Neural cell (in vitro differentiated cells): ENCODE data around the gene EVA1A. TPM values are rescaled to one million over a fixed set of nuclear protein-coding genes. Genes with fewer than 3 reads are reported as not detected.

Experiments used
- H2AFZ ChIP-seq: fragments of 200-600, 300-800 bp; sonication (generic), shearing (Covaris generic); 2 replicates; pipeline ENCODE4 v1.6.0; 2014; ENCODE audit warnings: low read depth, mild to moderate bottlenecking, antibody characterized with exemption, low read length, moderate library complexity
- H3F3A ChIP-seq: fragments of 200-600 bp; shearing (Covaris generic); 2 replicates; pipeline ENCODE4 v1.6.1; 2016; ENCODE audit warnings: mild to moderate bottlenecking, moderate library complexity, mixed read lengths, antibody characterized with exemption, low read length; ENCODE audit not compliant: insufficient read depth, poor library complexity, severe bottlenecking
- H3K27ac ChIP-seq: fragments of 200-600, 300-800 bp; sonication (generic), shearing (Covaris generic); 2 replicates; pipeline ENCODE4 v1.5.1; 2014; ENCODE audit warnings: mild to moderate bottlenecking, low read length, moderate library complexity
- H3K27me3 ChIP-seq: fragments of 300-800, 200-600 bp; sonication (generic), shearing (Covaris generic); 2 replicates; pipeline ENCODE4 v1.6.0; 2014; ENCODE audit warnings: mild to moderate bottlenecking, low read depth, low read length, moderate library complexity; ENCODE audit not compliant: insufficient read depth
- H3K36me3 ChIP-seq: fragments of 300-800, 200-600 bp; sonication (generic), shearing (Covaris generic); 2 replicates; pipeline ENCODE4 v1.5.1; 2014; ENCODE audit warnings: mild to moderate bottlenecking, antibody characterized with exemption, low read length, moderate library complexity; ENCODE audit not compliant: insufficient read depth
- H3K4me2 ChIP-seq: fragments of 300-800, 200-600 bp; sonication (generic), shearing (Covaris generic); 2 replicates; pipeline ENCODE4 v1.6.0; 2014; ENCODE audit warnings: mild to moderate bottlenecking, low read length
- H3K4me3 ChIP-seq: fragments of 300-800, 200-600 bp; sonication (generic), shearing (Covaris generic); 2 replicates; pipeline ENCODE4 v1.5.1; 2014; ENCODE audit warnings: mild to moderate bottlenecking, low read length, moderate library complexity
- H3K79me2 ChIP-seq: fragments of 200-600 bp; shearing (Covaris generic); replicated peaks from 2 replicates; pipeline ENCODE4 v1.6.0; 2014; ENCODE audit warnings: mild to moderate bottlenecking, low read length, moderate library complexity; ENCODE audit not compliant: insufficient read depth
- H3K9ac ChIP-seq: fragments of 300-800, 200-600 bp; sonication (generic), shearing (Covaris generic); 2 replicates; pipeline ENCODE4 v1.6.1; 2016; ENCODE audit warnings: mild to moderate bottlenecking, low read length, mixed read lengths
- H3K9me2 ChIP-seq: fragments of 200-600 bp; shearing (Covaris generic); 2 replicates; pipeline ENCODE4 v1.6.1; 2016; ENCODE audit warnings: mild to moderate bottlenecking, low read length, mixed read lengths; ENCODE audit not compliant: insufficient read depth
- H3K9me3 ChIP-seq: fragments of 200-600, 300-800 bp; sonication (generic), shearing (Covaris generic); 2 replicates; pipeline ENCODE4 v1.6.1; 2016; ENCODE audit warnings: mild to moderate bottlenecking, mixed run types, low read length, moderate library complexity, mixed read lengths
- H4K20me1 ChIP-seq: fragments of 200-600 bp; shearing (Covaris generic); 2 replicates; pipeline ENCODE4 v1.6.1; 2016; ENCODE audit warnings: mild to moderate bottlenecking, mixed run types; ENCODE audit not compliant: insufficient read depth
- CTCF ChIP-seq: fragments of 450-650 bp; IDR thresholded peaks from 2 replicates; pipeline ENCODE4 v1.5.1; 2014; ENCODE audit warnings: antibody characterized with exemption, mild to moderate bottlenecking, moderate library complexity; ENCODE audit not compliant: poor library complexity, severe bottlenecking
- EP300 ChIP-seq: fragments of 450-650 bp; conservative IDR thresholded peaks from 2 replicates; pipeline ENCODE4 v1.6.1; 2014; ENCODE audit warnings: antibody characterized with exemption, mild to moderate bottlenecking, moderate library complexity; ENCODE audit not compliant: poor library complexity, severe bottlenecking
- EZH2 ChIP-seq: fragments of 200-600, 300-800 bp; shearing (Covaris generic), sonication (generic); IDR thresholded peaks from 2 replicates; pipeline ENCODE4 v1.6.1; 2014; ENCODE audit warnings: antibody characterized with exemption, low read length, borderline replicate concordance, mild to moderate bottlenecking; ENCODE audit not compliant: insufficient read depth, poor library complexity, severe bottlenecking
- MXI1 ChIP-seq: fragments of 450-650 bp; conservative IDR thresholded peaks from 2 replicates; pipeline ENCODE4 v1.6.1; 2014; ENCODE audit warnings: antibody characterized with exemption, mild to moderate bottlenecking; ENCODE audit not compliant: poor library complexity, severe bottlenecking
- POLR2AphosphoS5 ChIP-seq: IDR thresholded peaks from 2 replicates; pipeline ENCODE4 v1.6.1; 2012
- RAD21 ChIP-seq: fragments of 450-650 bp; conservative IDR thresholded peaks from 2 replicates; pipeline ENCODE4 v1.6.1; 2014; ENCODE audit warnings: antibody characterized with exemption, mild to moderate bottlenecking, moderate library complexity
- REST ChIP-seq: IDR thresholded peaks from 2 replicates; pipeline ENCODE4 v1.6.1; 2012; ENCODE audit warnings: borderline replicate concordance
- SMC3 ChIP-seq: fragments of 450-650 bp; conservative IDR thresholded peaks from 2 replicates; pipeline ENCODE4 v1.6.1; 2014; ENCODE audit warnings: antibody characterized with exemption, mild to moderate bottlenecking, moderate library complexity; ENCODE audit not compliant: poor library complexity
- TAF1 ChIP-seq: IDR thresholded peaks from 2 replicates; pipeline ENCODE4 v1.6.1; 2012; ENCODE audit warnings: low read depth
- polyA plus RNA-seq: library from polyadenylated mRNA; depleted of rRNA; stranded (reverse); fragments of >200 nt; gene quantifications from 2 replicates; pipeline ENCODE4 v1.2.3, GENCODE V29; 2014

EVA1A gene
- polyA plus RNA-seq, 1 donor from 2014 or later: not detected

- H3F3A ChIP-seq: no peaks in the 10 kb centered on the region
- no peak for TF ChIP-seq TAF1
- no peak for TF ChIP-seq EP300
- no peak for TF ChIP-seq SMC3
- no peak for TF ChIP-seq MXI1
- TF ChIP-seq RAD21: no peak
- no peak for TF ChIP-seq CTCF
- TF ChIP-seq POLR2AphosphoS5: no peak
- no peak for TF ChIP-seq REST
- no peak overlapping the region for H2AFZ ChIP-seq
- no peak overlapping the region for H3K9ac ChIP-seq
- H3K4me3 ChIP-seq: no peak overlapping the region
- no peaks in the 10 kb centered on the region for H3K9me2 ChIP-seq
- no peaks in the 10 kb centered on the region for H4K20me1 ChIP-seq
- H3K79me2 ChIP-seq: no peaks in the 10 kb centered on the region
- no peaks in the 10 kb centered on the region for H3K36me3 ChIP-seq
- no peaks in the 10 kb centered on the region for H3K27me3 ChIP-seq
- no peak overlapping the region for H3K27ac ChIP-seq
- H3K4me2 ChIP-seq: no peak overlapping the region
- no peaks in the 10 kb centered on the region for H3K9me3 ChIP-seq
These were observed 95.3 kb downstream of the EVA1A start for GRCh38 chr2:75465317-75465984.

- Histone ChIP-seq H3K4me3 (no peak overlapping the region), H3K9ac (no peak overlapping the region), H3K4me2 (no peak overlapping the region), H2AFZ (no peak overlapping the region), H3K9me3 (no peaks in the 10 kb centered on the region), H3F3A (no peaks in the 10 kb centered on the region), H3K27ac (no peak overlapping the region), H3K27me3 (no peaks in the 10 kb centered on the region), H4K20me1 (no peaks in the 10 kb centered on the region), H3K79me2 (no peaks in the 10 kb centered on the region), H3K36me3 (no peaks in the 10 kb centered on the region), H3K9me2 (no peaks in the 10 kb centered on the region)
- TF ChIP-seq MXI1 (no peak), POLR2AphosphoS5 (no peak), EZH2 (no peak), EP300 (no peak), TAF1 (no peak), SMC3 (peak; percentile 78), REST (no peak), CTCF (peak; percentile 80), RAD21 (peak; percentile 79)
These were observed 96.3 kb downstream of the EVA1A start for GRCh38 chr2:75464348-75464946.
